Measurements from ENCODE around the gene WWP2.
"Not testable (repeated sequence)": the region's sequence is repeated elsewhere in the genome, so short reads cannot be mapped to it uniquely, and the experiment has no call there.

The WWP2 gene

GRCh38 chr16:69796285-69797118 is 34.4 kb downstream of the WWP2 start:
- DNase-seq (ENCODE audit: low spot score): peak; percentile 47

GRCh38 chr16:69798466-69798865 is 36.3 kb downstream of the WWP2 start:
- peak; percentile 37 for DNase-seq (ENCODE audit: low spot score)

- no peak for DNase-seq (ENCODE audit: low spot score)
Observed at GRCh38 chr16:69799611-69800031, 37.5 kb downstream of the WWP2 start.

- no peak for DNase-seq (ENCODE audit: low spot score)
Observed at GRCh38 chr16:69804297-69804696, 42.2 kb downstream of the WWP2 start.

- not testable (repeated sequence) for DNase-seq (ENCODE audit: low spot score)
Observed at GRCh38 chr16:69806776-69807175, 44.6 kb downstream of the WWP2 start.

- no peak for DNase-seq (ENCODE audit: low spot score)
Observed at GRCh38 chr16:69812688-69813014, 50.5 kb downstream of the WWP2 start.

- DNase-seq (ENCODE audit: low spot score): no peak
Observed at GRCh38 chr16:69814078-69814477, 51.9 kb downstream of the WWP2 start.

GRCh38 chr16:69814561-69814960 is 52.4 kb downstream of the WWP2 start:
- DNase-seq (ENCODE audit: low spot score): no peak

- DNase-seq (ENCODE audit: low spot score): not testable (repeated sequence)
Observed at GRCh38 chr16:69815216-69815883, 53.2 kb downstream of the WWP2 start.

- DNase-seq (ENCODE audit: low spot score): no peak
Observed at GRCh38 chr16:69816996-69817395, 54.9 kb downstream of the WWP2 start.

GRCh38 chr16:69818891-69819545 is 56.9 kb downstream of the WWP2 start:
- DNase-seq (ENCODE audit: low spot score): no peak

- DNase-seq (ENCODE audit: low spot score): no peak
Observed at GRCh38 chr16:69820926-69821541, 58.9 kb downstream of the WWP2 start.

- DNase-seq (ENCODE audit: low spot score): no peak
Observed at GRCh38 chr16:69821844-69822173, 59.7 kb downstream of the WWP2 start.

- DNase-seq (ENCODE audit: low spot score): no peak
Observed at GRCh38 chr16:69822174-69822935, 60.2 kb downstream of the WWP2 start.

- peak; percentile 76 for DNase-seq (ENCODE audit: low spot score)
Observed at GRCh38 chr16:69823831-69824563, 61.9 kb downstream of the WWP2 start.

- not testable (repeated sequence) for DNase-seq (ENCODE audit: low spot score)
Observed at GRCh38 chr16:69824564-69825142, 62.5 kb downstream of the WWP2 start.

- DNase-seq (ENCODE audit: low spot score): no peak
Observed at GRCh38 chr16:69827524-69827923, 65.4 kb downstream of the WWP2 start.

GRCh38 chr16:69829338-69829737 is 67.2 kb downstream of the WWP2 start:
- DNase-seq (ENCODE audit: low spot score): no peak

GRCh38 chr16:69830146-69830533 is 68.0 kb downstream of the WWP2 start:
- DNase-seq (ENCODE audit: low spot score): no peak

- no peak for DNase-seq (ENCODE audit: low spot score)
Observed at GRCh38 chr16:69830534-69831211, 68.5 kb downstream of the WWP2 start.

Measured in hepatic stellate cell (primary cell).